CD4-positive, alpha-beta T cell (primary cell): Measurements from ENCODE around the gene PCK1. TPM values are rescaled to one million over a fixed set of nuclear protein-coding genes. Genes with fewer than 3 reads are reported as not detected.

Experiments used
- ATAC-seq: fragments of 200-7000 bp; cut with Tn5 transposase; one replicate; pipeline ENCODE4 v1.10.0; 2022; ENCODE audit warnings: mild to moderate bottlenecking; ENCODE audit not compliant: poor library complexity
- CTCF ChIA-PET: fragments of 350-600 bp; sonication (Branson Sonifier 250); formaldehyde crosslinking; loops from one replicate; lab custom pipeline; 2021; ENCODE audit warnings: antibody characterized with exemption, inconsistent platforms; lab: Charles Lee
- POLR2A ChIA-PET: fragments of 350-600 bp; sonication (Branson Sonifier 250); formaldehyde crosslinking; loops from one replicate; lab custom pipeline; 2021; ENCODE audit warnings: antibody characterized with exemption, inconsistent platforms; lab: Charles Lee
- DNase-seq, 14 experiments: peaks; one replicate each; pipeline ENCODE4 v3.0.0-alpha.2; 2013 to 2020; ENCODE audit warnings: mixed read lengths in 2 of 14
- H3K27ac ChIP-seq, 2 donors: one replicate each; pipeline versions ENCODE4 v1.5.1 to v1.7.0; 2013; ENCODE audit warnings: low read length in 2 of 2, low read depth in 1 of 2, mild to moderate bottlenecking in 1 of 2
- H3K27me3 ChIP-seq, 2 experiments: 1 replicate in 1 of 2; 2 replicates in 1 of 2; pipeline versions ENCODE4 v1.6.1 to v1.7.0; 2013; ENCODE audit warnings: low read length in 2 of 2, control low read depth in 1 of 2, mild to moderate bottlenecking in 1 of 2, moderate library complexity in 1 of 2; ENCODE audit not compliant: insufficient read depth in 2 of 2, control insufficient read depth in 1 of 2
- H3K36me3 ChIP-seq: one replicate; pipeline ENCODE4 v1.6.1; 2013; ENCODE audit warnings: low read length, control low read depth; ENCODE audit not compliant: insufficient read depth
- H3K4me1 ChIP-seq: one replicate; pipeline ENCODE4 v1.6.1; 2013; ENCODE audit warnings: low read length, control low read depth; ENCODE audit not compliant: insufficient read depth
- H3K4me3 ChIP-seq: one replicate; pipeline ENCODE4 v1.5.1; 2013; ENCODE audit warnings: mild to moderate bottlenecking, low read length, moderate library complexity
- H3K9me3 ChIP-seq, 2 experiments: 1 replicate in 1 of 2; 2 replicates in 1 of 2; pipeline versions ENCODE4 v1.6.1 to v1.7.0; 2013; ENCODE audit warnings: low read length in 2 of 2, mild to moderate bottlenecking in 2 of 2, control low read depth in 1 of 2, moderate library complexity in 1 of 2; ENCODE audit not compliant: control insufficient read depth in 1 of 2, insufficient read depth in 1 of 2
- H3K27ac Mint-ChIP-seq: one replicate; pipeline ENCODE4 v1.8.0; 2020; ENCODE audit warnings: mixed read lengths
- H3K27me3 Mint-ChIP-seq: one replicate; pipeline ENCODE4 v1.8.0; 2021; ENCODE audit warnings: mixed read lengths
- H3K36me3 Mint-ChIP-seq: one replicate; pipeline ENCODE4 v1.8.0; 2021; ENCODE audit warnings: low read depth, mixed read lengths
- H3K4me1 Mint-ChIP-seq: one replicate; pipeline ENCODE4 v1.8.0; 2021; ENCODE audit warnings: low read depth, mixed read lengths
- H3K4me3 Mint-ChIP-seq: one replicate; pipeline ENCODE4 v1.8.0; 2020; ENCODE audit warnings: mild to moderate bottlenecking, mixed read lengths
- H3K9me3 Mint-ChIP-seq: one replicate; pipeline ENCODE4 v1.8.0; 2020; ENCODE audit warnings: mixed read lengths
- intact Hi-C, 2 experiments: fragments of 100-400 bp; cut with DNase I in 1 of 2; cut with micrococcal nuclease in 1 of 2; formaldehyde crosslinking; loops; one replicate each; pipeline versions ENCODE4 v1.15.1 to v1.9.0; 2023 to 2025; cut with DNase I, micrococcal nuclease
- total RNA-seq, 174 experiments: library from RNA in 2 of 174; stranded (reverse) in 2 of 174; gene quantifications; one replicate each; pipeline ENCODE4 v1.2.3 and lab custom pipeline; 2021 to 2026
- TF ChIP-seq, protein P1 (sequence below): fragments of 200-600 bp; IDR thresholded peaks from one replicate; pipeline ENCODE4 v1.8.0; 2022; ENCODE audit warnings: antibody characterized with exemption, mild to moderate bottlenecking

PCK1 gene
- total RNA-seq, 2 experiments from 2014 or later, result not detected

- ChIA-PET CTCF (no interaction called here), POLR2A (no interaction called here)
- TF ChIP-seq, protein P1, sequence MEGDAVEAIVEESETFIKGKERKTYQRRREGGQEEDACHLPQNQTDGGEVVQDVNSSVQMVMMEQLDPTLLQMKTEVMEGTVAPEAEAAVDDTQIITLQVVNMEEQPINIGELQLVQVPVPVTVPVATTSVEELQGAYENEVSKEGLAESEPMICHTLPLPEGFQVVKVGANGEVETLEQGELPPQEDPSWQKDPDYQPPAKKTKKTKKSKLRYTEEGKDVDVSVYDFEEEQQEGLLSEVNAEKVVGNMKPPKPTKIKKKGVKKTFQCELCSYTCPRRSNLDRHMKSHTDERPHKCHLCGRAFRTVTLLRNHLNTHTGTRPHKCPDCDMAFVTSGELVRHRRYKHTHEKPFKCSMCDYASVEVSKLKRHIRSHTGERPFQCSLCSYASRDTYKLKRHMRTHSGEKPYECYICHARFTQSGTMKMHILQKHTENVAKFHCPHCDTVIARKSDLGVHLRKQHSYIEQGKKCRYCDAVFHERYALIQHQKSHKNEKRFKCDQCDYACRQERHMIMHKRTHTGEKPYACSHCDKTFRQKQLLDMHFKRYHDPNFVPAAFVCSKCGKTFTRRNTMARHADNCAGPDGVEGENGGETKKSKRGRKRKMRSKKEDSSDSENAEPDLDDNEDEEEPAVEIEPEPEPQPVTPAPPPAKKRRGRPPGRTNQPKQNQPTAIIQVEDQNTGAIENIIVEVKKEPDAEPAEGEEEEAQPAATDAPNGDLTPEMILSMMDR, result no peak
- DNase-seq, result no peak
- Histone ChIP-seq H3K27me3 (peaks cover 8 to 19% of the 10 kb centered on the region in 2 experiments), H3K4me3 (no peak overlapping the region), H3K27ac (no peak overlapping the region), H3K36me3 (no peaks in the 10 kb centered on the region), H3K4me1 (no peaks in the 10 kb centered on the region), H3K9me3 (no peaks in the 10 kb centered on the region)
- intact Hi-C loops, result no loop called here
- Mint-ChIP-seq H3K27ac (no peak overlapping the region), H3K9me3 (no peaks in the 10 kb centered on the region), H3K36me3 (no peaks in the 10 kb centered on the region), H3K4me3 (no peak overlapping the region), H3K27me3 (peaks cover 60% of the 10 kb centered on the region), H3K4me1 (no peaks in the 10 kb centered on the region)
- ATAC-seq, result no peak
Observed at GRCh38 chr20:57570920-57571319, 10.0 kb downstream of the PCK1 start.

DNA sequence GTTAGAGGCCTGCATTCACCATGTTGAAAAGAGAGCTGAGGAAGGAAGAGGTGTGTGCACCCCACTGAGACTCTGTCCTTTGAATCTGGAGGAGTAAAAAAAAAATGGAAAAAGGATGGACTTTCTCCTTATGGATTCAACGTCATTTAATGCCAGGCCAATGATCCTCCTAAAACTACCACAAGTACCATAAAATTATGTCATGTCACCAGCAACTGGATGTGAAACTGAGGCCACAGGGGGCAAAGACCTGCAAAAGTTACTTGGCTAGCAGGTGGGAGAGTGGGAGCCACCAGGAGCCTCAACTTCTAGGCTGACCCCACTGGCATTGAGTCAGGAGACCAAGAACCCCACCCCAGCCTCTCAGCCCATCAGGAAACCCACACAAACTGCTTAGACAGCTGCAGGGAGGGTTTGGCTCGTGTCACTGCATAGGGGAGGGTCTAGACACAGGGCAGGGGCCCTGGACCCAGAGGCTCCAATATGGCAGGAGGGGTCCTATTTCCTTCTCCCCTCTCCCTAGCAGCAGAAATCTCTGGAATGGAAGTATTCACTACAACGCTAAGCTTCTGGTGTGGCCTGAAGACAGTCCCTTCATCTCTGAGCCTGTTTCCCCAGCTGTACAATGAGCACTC, 11.0 kb downstream of the PCK1 start:
- Histone ChIP-seq H3K36me3 (no peaks in the 10 kb centered on the region), H3K9me3 (no peaks in the 10 kb centered on the region), H3K27ac (no peak overlapping the region), H3K4me1 (no peaks in the 10 kb centered on the region), H3K27me3 (peaks cover 11 to 24% of the 10 kb centered on the region in 2 experiments), H3K4me3 (no peak overlapping the region)
- intact Hi-C loops, result no loop called here
- H3K27me3 Mint-ChIP-seq, result peaks cover 54% of the 10 kb centered on the region
- H3K9me3 Mint-ChIP-seq, result no peaks in the 10 kb centered on the region
- no peak for DNase-seq
- TF ChIP-seq, protein P1, result no peak
- H3K4me3 Mint-ChIP-seq, result no peak overlapping the region
- ChIA-PET POLR2A (no interaction called here), CTCF (interaction anchor here (1.0 kb wide), 1 partner anchor 608 kb away, joined by 3 read pairs; no protein-coding TSS in a partner anchor)
- H3K4me1 Mint-ChIP-seq, result no peaks in the 10 kb centered on the region
- H3K27ac Mint-ChIP-seq, result no peak overlapping the region
- H3K36me3 Mint-ChIP-seq, result no peaks in the 10 kb centered on the region
- no peak for ATAC-seq

- Histone ChIP-seq H3K4me3 (no peak overlapping the region), H3K9me3 (no peaks in the 10 kb centered on the region), H3K4me1 (no peaks in the 10 kb centered on the region), H3K27me3 (peaks cover 12 to 26% of the 10 kb centered on the region in 2 experiments), H3K27ac (no peak overlapping the region), H3K36me3 (no peaks in the 10 kb centered on the region)
- H3K36me3 Mint-ChIP-seq, result no peaks in the 10 kb centered on the region
- H3K4me1 Mint-ChIP-seq, result no peaks in the 10 kb centered on the region
- H3K4me3 Mint-ChIP-seq, result no peak overlapping the region
- no peak for ATAC-seq
- no peak for DNase-seq
- intact Hi-C loops, result no loop called here
- POLR2A ChIA-PET, result no interaction called here
- H3K27me3 Mint-ChIP-seq, result peaks cover 46% of the 10 kb centered on the region
- CTCF ChIA-PET, result no interaction called here
- TF ChIP-seq, protein P1, result no peak
- no peak overlapping the region for H3K27ac Mint-ChIP-seq
- H3K9me3 Mint-ChIP-seq, result no peaks in the 10 kb centered on the region
Observed at GRCh38 chr20:57573242-57573641, 12.3 kb downstream of the PCK1 start.
